AG04449 (cell line): ENCODE results near the gene UCP2.
"Not testable (repeated sequence)": the region's sequence is repeated elsewhere in the genome, so short reads cannot be mapped to it uniquely, and the experiment has no call there.

Experiments used
- CTCF ChIA-PET: fragments of 350-600 bp; formaldehyde crosslinking; extraction: SDS; loops from one replicate; lab custom pipeline; 2021; ENCODE audit warnings: antibody characterized with exemption; lab: Yijun Ruan, JAX
- POLR2A ChIA-PET: fragments of 400-600, 350-600 bp; formaldehyde crosslinking; extraction: SDS; loops from one replicate; lab custom pipeline; 2020; ENCODE audit warnings: antibody characterized with exemption, inconsistent platforms; lab: Yijun Ruan, JAX
- DNase-seq: peaks from one replicate; pipeline ENCODE4 v3.0.0-alpha.2; 2010; ENCODE audit warnings: low read depth, low spot score
- H3K4me3 ChIP-seq: 2 replicates; pipeline ENCODE4 v1.5.1; 2011; ENCODE audit warnings: low read depth, mild to moderate bottlenecking, control low read depth, low read length
- CTCF ChIP-seq: IDR thresholded peaks from one replicate; pipeline ENCODE4 v1.5.1; 2011; ENCODE audit warnings: mild to moderate bottlenecking, moderate library complexity, low read length, control low read depth, inconsistent platforms; ENCODE audit not compliant: insufficient read depth; ENCODE audit errors: missing control alignments

UCP2 gene

GRCh38 chr11:73944085-73944484 lies 38.6 kb downstream of the UCP2 start:
- ChIA-PET CTCF (no interaction called here), POLR2A (no interaction called here)
- no peak for DNase-seq
- TF ChIP-seq CTCF, result no peak
- no peak overlapping the region for H3K4me3 ChIP-seq

GRCh38 chr11:73942010-73942409 lies 40.6 kb downstream of the UCP2 start:
- TF ChIP-seq CTCF, result no peak
- no peak overlapping the region for H3K4me3 ChIP-seq
- ChIA-PET POLR2A (no interaction called here), CTCF (interaction anchor here (0.9 to 3.7 kb wide), 4 partner anchors 9 to 22 kb away, joined by 3 to 17 read pairs (median 4); partner anchors contain the start of gene DNAJB13)
- DNase-seq, result no peak

- H3K4me3 ChIP-seq, result no peak overlapping the region
- CTCF ChIA-PET, result interaction anchor here (1.0 to 3.7 kb wide), 2 partner anchors 9 to 19 kb away, joined by 3 to 17 read pairs; no protein-coding TSS in a partner anchor
- no peak for TF ChIP-seq CTCF
- POLR2A ChIA-PET, result no interaction called here
- DNase-seq, result no peak
Measured at GRCh38 chr11:73940801-73941570, 41.7 kb downstream of the UCP2 start.

DNA sequence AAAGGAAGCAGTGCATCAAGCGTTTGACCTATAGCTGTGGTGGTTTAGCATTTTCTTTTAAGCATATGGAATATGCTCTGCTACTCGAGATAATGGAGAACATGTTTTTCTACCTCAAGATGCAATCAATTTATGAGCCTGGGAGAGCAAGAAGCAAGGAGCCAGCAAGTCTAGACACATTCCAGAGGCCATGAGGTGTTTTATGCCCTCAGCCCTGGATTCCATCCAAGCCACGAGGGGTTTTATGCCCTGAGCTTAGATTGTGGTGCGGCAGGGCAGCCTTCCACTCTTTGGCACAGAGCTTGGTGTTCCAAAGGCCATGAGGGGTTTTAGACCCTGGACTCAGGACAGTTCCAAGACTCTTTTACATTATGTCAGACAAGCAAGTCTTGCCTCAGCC lies 43.5 kb downstream of the UCP2 start:
- ChIA-PET POLR2A (no interaction called here), CTCF (no interaction called here)
- TF ChIP-seq CTCF, result no peak

GRCh38 chr11:73936047-73936446 lies 46.6 kb downstream of the UCP2 start:
- DNase-seq, result not testable (repeated sequence)

More for the DNA sequence above, 43.5 kb downstream of the UCP2 start:
- DNase-seq, result no peak
- no peak overlapping the region for H3K4me3 ChIP-seq

GRCh38 chr11:73932781-73933180 lies 49.9 kb downstream of the UCP2 start:
- no peak for TF ChIP-seq CTCF
- no peak overlapping the region for H3K4me3 ChIP-seq
- ChIA-PET CTCF (interaction anchor here (0.7 to 3.3 kb wide), 7 partner anchors 8 to 308 kb away, joined by 3 to 29 read pairs (median 6); partner anchors contain the start of gene DNAJB13), POLR2A (no interaction called here)
- no peak for DNase-seq

More at GRCh38 chr11:73936047-73936446, 46.6 kb downstream of the UCP2 start:
- H3K4me3 ChIP-seq, CTCF ChIA-PET, POLR2A ChIA-PET: not testable (repeated sequence)

DNA sequence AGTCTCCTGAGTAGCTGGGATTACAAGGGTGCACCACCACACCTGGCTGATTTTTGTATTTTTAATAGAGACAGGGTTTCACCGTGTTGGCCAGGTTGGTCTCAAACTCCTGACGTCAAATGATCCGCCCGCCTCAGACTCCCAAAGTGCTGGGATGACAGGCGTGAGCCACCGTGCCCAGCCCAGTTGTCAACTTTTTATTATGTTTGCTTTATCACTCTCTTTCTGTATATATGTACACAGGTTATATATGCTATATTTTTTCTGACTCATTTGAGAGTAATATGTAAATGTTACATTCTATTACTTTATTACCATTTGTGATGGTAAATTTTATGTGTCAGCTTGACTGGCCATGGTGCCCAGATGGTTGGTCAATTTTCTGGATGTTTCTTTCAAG lies 50.7 kb downstream of the UCP2 start:
- CTCF ChIA-PET, result interaction anchor here (0.7 to 3.3 kb wide), 15 partner anchors 9 to 307 kb away, joined by 3 to 29 read pairs (median 6); partner anchors contain the start of gene DNAJB13
- DNase-seq, result no peak
- POLR2A ChIA-PET, result interaction anchor here (1.1 kb wide), 1 partner anchor 171 kb away, joined by 4 read pairs; the partner anchor contains the start of gene RAB6A
- H3K4me3 ChIP-seq, result no peak overlapping the region
- no peak for TF ChIP-seq CTCF
